ENCODE measurements around the gene LRRC52. TPM values are rescaled to one million over a fixed set of nuclear protein-coding genes. Genes with fewer than 3 reads are reported as not detected.

The LRRC52 gene
- total RNA-seq, 1 experiment from 2014 or later, result not detected

Other genes starting within 250 kb of the LRRC52 start
- not detected in 3 replicates for gene LMX1A, start 187.3 kb upstream of the LRRC52 start, total RNA-seq (2021)
- not detected in 3 replicates for gene RXRG, start 98.9 kb upstream of the LRRC52 start, total RNA-seq (2021)
- gene MGST3, start 87.2 kb downstream of the LRRC52 start, total RNA-seq (2021), result 120 to 137 TPM (median 124 TPM) in 3 replicates
- 51.6 to 60.5 TPM (median 51.9 TPM) in 3 replicates for gene ALDH9A1, start 154.6 kb downstream of the LRRC52 start, total RNA-seq (2021)
- gene TMCO1, start 224.9 kb downstream of the LRRC52 start, total RNA-seq (2021), result 51.9 to 52.8 TPM (median 52.5 TPM) in 3 replicates